Endothelial cell of umbilical vein (primary cell): ENCODE results near the gene ACAD10. TPM values are rescaled to one million over a fixed set of nuclear protein-coding genes. Genes with fewer than 3 reads are reported as not detected.
A peak's percentile ranks its signal among the peaks of the same experiment; 100 is the strongest.

Experiments
- BruUV-seq: library from RNA; stranded (reverse); fragments of 400-500 nt; replicated peaks from 2 replicates; lab custom pipeline; 2021; lab: Mats Ljungman, UMichigan
- CTCF ChIA-PET: fragments of 300-600, 350-600 bp; sonication (Branson Sonifier 250); formaldehyde crosslinking; loops from one replicate; lab custom pipeline; 2021; ENCODE audit warnings: antibody characterized with exemption, inconsistent platforms; lab: Charles Lee
- POLR2A ChIA-PET: fragments of 300-600, 350-600 bp; sonication (Branson Sonifier 250); formaldehyde crosslinking; loops from one replicate; lab custom pipeline; 2021; ENCODE audit warnings: antibody characterized with exemption, inconsistent platforms; lab: Charles Lee
- DNase-seq: peaks from one replicate; pipeline ENCODE4 v3.0.0-alpha.2; 2011; ENCODE audit warnings: low read depth, low spot score
- FAIRE-seq: peaks from 2 replicates; lab custom pipeline; 2011; peaks lifted over from hg19 to GRCh38; lab: Jason Lieb, UNC
- H2AFZ ChIP-seq: 2 replicates; pipeline ENCODE4 v1.6.0; 2012; ENCODE audit warnings: low read depth, low read length, control low read depth, inconsistent platforms
- H3K27ac ChIP-seq: 2 replicates; pipeline ENCODE4 v1.5.1; 2011; ENCODE audit warnings: low read depth, mild to moderate bottlenecking, control low read depth, low read length, moderate library complexity; ENCODE audit not compliant: insufficient read depth
- H3K27me3 ChIP-seq, 2 experiments: 2 replicates each; pipeline versions ENCODE4 v1.6.0 to v1.6.1; 2011; ENCODE audit warnings: low read length in 2 of 2, mixed read lengths in 1 of 2; ENCODE audit not compliant: control insufficient read depth in 2 of 2, insufficient read depth in 2 of 2
- H3K36me3 ChIP-seq, 2 experiments: 2 replicates in 1 of 2; 3 replicates in 1 of 2; pipeline ENCODE4 v1.5.1; 2011; ENCODE audit warnings: low read length in 2 of 2, mild to moderate bottlenecking in 1 of 2, moderate library complexity in 1 of 2; ENCODE audit not compliant: control insufficient read depth in 2 of 2, insufficient read depth in 2 of 2; ENCODE audit errors: extremely low read depth in 1 of 2
- H3K4me1 ChIP-seq: 3 replicates; pipeline ENCODE4 v1.5.1; 2011; ENCODE audit warnings: mild to moderate bottlenecking, low read length; ENCODE audit not compliant: control insufficient read depth, insufficient read depth; ENCODE audit errors: extremely low read depth
- H3K4me2 ChIP-seq: 2 replicates; pipeline ENCODE4 v1.6.1; 2011; ENCODE audit warnings: low read length, control low read depth, mixed read lengths; ENCODE audit not compliant: insufficient read depth
- H3K4me3 ChIP-seq, 3 experiments: fragments of 200-600 bp in 1 of 3; sonication (generic), shearing (Covaris generic) in 1 of 3; replicated peaks in 1 of 3; 2 replicates each; pipeline ENCODE4 v1.5.1; 2011 to 2016; ENCODE audit warnings: control low read depth in 3 of 3, low read length in 3 of 3, mild to moderate bottlenecking in 2 of 3, inconsistent platforms in 1 of 3, low read depth in 1 of 3, moderate library complexity in 1 of 3; ENCODE audit not compliant: insufficient read depth in 1 of 3
- H3K79me2 ChIP-seq: 2 replicates; pipeline ENCODE4 v1.6.0; 2012; ENCODE audit warnings: low read length, inconsistent platforms; ENCODE audit not compliant: control insufficient read depth, insufficient read depth
- H3K9ac ChIP-seq: replicated peaks from 2 replicates; pipeline ENCODE3; 2011; ENCODE audit warnings: low read length, control low read depth; ENCODE audit not compliant: insufficient read depth; ENCODE audit errors: extremely low read depth
- H3K9me1 ChIP-seq: replicated peaks from 3 replicates; pipeline ENCODE4 v1.6.0; 2011; ENCODE audit warnings: mild to moderate bottlenecking, low read length; ENCODE audit not compliant: control insufficient read depth, insufficient read depth; ENCODE audit errors: extremely low read depth
- H3K9me3 ChIP-seq: replicated peaks from 2 replicates; pipeline ENCODE4 v1.5.1; 2012; ENCODE audit warnings: low read length, inconsistent platforms; ENCODE audit not compliant: control insufficient read depth, insufficient read depth
- H4K20me1 ChIP-seq: replicated peaks from 2 replicates; pipeline ENCODE3; 2011; ENCODE audit warnings: mild to moderate bottlenecking, low read length; ENCODE audit not compliant: control insufficient read depth, insufficient read depth; ENCODE audit errors: extremely low read depth
- CTCF ChIP-seq, 2 donors: IDR thresholded peaks; 1 replicate in 1 of 2; 2 replicates in 1 of 2; pipeline ENCODE4 v1.5.1; 2011; ENCODE audit warnings: low read length in 2 of 2, mild to moderate bottlenecking in 2 of 2, moderate library complexity in 2 of 2, control low read depth in 1 of 2, inconsistent platforms in 1 of 2, low read depth in 1 of 2; ENCODE audit not compliant: insufficient read depth in 1 of 2; ENCODE audit errors: extremely low read depth in 1 of 2
- FOS ChIP-seq: IDR thresholded peaks from 2 replicates; pipeline ENCODE4 v1.6.1; 2011; ENCODE audit warnings: mild to moderate bottlenecking, low read length, moderate library complexity, borderline replicate concordance; ENCODE audit not compliant: insufficient read depth
- GATA2 ChIP-seq: IDR thresholded peaks from 2 replicates; pipeline ENCODE4 v1.7.0; 2011; ENCODE audit warnings: low read depth, mild to moderate bottlenecking, moderate library complexity, mixed read lengths, low read length; ENCODE audit not compliant: insufficient read length, insufficient read depth
- MAX ChIP-seq: IDR thresholded peaks from 2 replicates; pipeline ENCODE4 v1.6.1; 2011; ENCODE audit not compliant: insufficient read depth, insufficient read length
- POLR2A ChIP-seq: IDR thresholded peaks from 2 replicates; pipeline ENCODE4 v1.6.1; 2012; ENCODE audit warnings: low read depth, mild to moderate bottlenecking, control low read depth, low read length
- dilution Hi-C: fragments of 300-500 bp; cut with MboI; formaldehyde crosslinking; loops from one replicate; pipeline ENCODE4 v1.15.0; 2019; ENCODE audit warnings: low sequenced_read_pairs; ENCODE audit not compliant: extremely low pct_ligation_motif_present
- intact Hi-C: fragments of 100-400 bp; cut with micrococcal nuclease; formaldehyde crosslinking; loops from one replicate; pipeline ENCODE4 v1.10.0; 2022
- polyA plus RNA-seq, 4 experiments: library from polyadenylated mRNA; depleted of rRNA in 3 of 4; stranded (reverse) in 3 of 4; unstranded in 1 of 4; fragments of >200 nt; gene quantifications; 2 replicates each; pipeline versions ENCODE4 v1.2.1 to v1.2.3, GENCODE V29; 2011 to 2012; ENCODE audit warnings: missing spikeins in 1 of 4
- total RNA-seq: library from RNA; stranded (reverse); gene quantifications from 2 replicates; pipeline ENCODE4 v1.2.3, GENCODE V29; 2021

The ACAD10 gene
- total and polyA plus RNA-seq, 2 donors (not counting 3 experiments of a cell fraction or from before 2014, with no cell fraction given), result 15.2 to 16.3 TPM

GRCh38 chr12:111775205-111776193 is 89.6 kb downstream of the ACAD10 start:
- peak; percentile 97 for FAIRE-seq
- H3K27me3 ChIP-seq, result no peaks in the 10 kb centered on the region
- H3K4me3 ChIP-seq, result peak overlapping the region in 1 of 3 experiments; percentile 9
- TF ChIP-seq MAX (no peak), FOS (no peak), CTCF (IDR thresholded peaks at IDR 0.05; ENCODE audit: extremely low read depth in 1 of 2, insufficient read depth in 1 of 2, low read depth in 1 of 2, low read length in 2 of 2) (no peak), POLR2A (peak; percentile 44), GATA2 (peak; percentile 11)
- H3K9ac ChIP-seq, result peak overlapping the region; percentile 38
- H2AFZ ChIP-seq, result peak overlapping the region; percentile 70
- peak overlapping the region; percentile 53 for H3K4me2 ChIP-seq
- no peaks in the 10 kb centered on the region for H3K9me3 ChIP-seq
- intact Hi-C loops (loop anchor here (1.0 to 2.0 kb wide), 2 partner anchors 8 to 23 kb away; no protein-coding TSS in a partner anchor), dilution Hi-C loops (no loop called here)
- H3K27ac ChIP-seq, result peak overlapping the region; percentile 54
- POLR2A ChIA-PET, result interaction anchor here (0.5 to 1.2 kb wide), 6 partner anchors 9 to 373 kb away, joined by 3 to 6 read pairs (median 4); partner anchors contain the start of gene ALDH2
- H3K9me1 ChIP-seq, result no peaks in the 10 kb centered on the region
- no TSS peak for BruUV-seq
- peak; percentile 98 for DNase-seq
- peaks cover 0 to 4% of the 10 kb centered on the region in 2 experiments for H3K36me3 ChIP-seq
- no peaks in the 10 kb centered on the region for H3K79me2 ChIP-seq
- CTCF ChIA-PET, result interaction anchor here (0.8 to 3.8 kb wide), 8 partner anchors 8 to 324 kb away, joined by 3 to 23 read pairs (median 4); partner anchors contain the start of gene ALDH2
- H4K20me1 ChIP-seq, result no peaks in the 10 kb centered on the region
- H3K4me1 ChIP-seq, result peaks cover 16% of the 10 kb centered on the region
